Breast epithelium (tissue), 3 donors: ENCODE results near the gene ATRN.

Experiments
- CTCF ChIP-seq, 3 donors: fragments of 450-650 bp; IDR thresholded peaks; one replicate each; pipeline ENCODE4 v1.5.1; 2016 to 2017; ENCODE audit warnings: antibody characterized with exemption in 3 of 3, mild to moderate bottlenecking in 3 of 3, moderate library complexity in 3 of 3
- POLR2AphosphoS5 ChIP-seq, 3 donors: sonication (generic); formaldehyde crosslinking; IDR thresholded peaks; one replicate each; pipeline ENCODE4 v1.6.1; 2017; ENCODE audit warnings: antibody characterized with exemption in 3 of 3

DNA sequence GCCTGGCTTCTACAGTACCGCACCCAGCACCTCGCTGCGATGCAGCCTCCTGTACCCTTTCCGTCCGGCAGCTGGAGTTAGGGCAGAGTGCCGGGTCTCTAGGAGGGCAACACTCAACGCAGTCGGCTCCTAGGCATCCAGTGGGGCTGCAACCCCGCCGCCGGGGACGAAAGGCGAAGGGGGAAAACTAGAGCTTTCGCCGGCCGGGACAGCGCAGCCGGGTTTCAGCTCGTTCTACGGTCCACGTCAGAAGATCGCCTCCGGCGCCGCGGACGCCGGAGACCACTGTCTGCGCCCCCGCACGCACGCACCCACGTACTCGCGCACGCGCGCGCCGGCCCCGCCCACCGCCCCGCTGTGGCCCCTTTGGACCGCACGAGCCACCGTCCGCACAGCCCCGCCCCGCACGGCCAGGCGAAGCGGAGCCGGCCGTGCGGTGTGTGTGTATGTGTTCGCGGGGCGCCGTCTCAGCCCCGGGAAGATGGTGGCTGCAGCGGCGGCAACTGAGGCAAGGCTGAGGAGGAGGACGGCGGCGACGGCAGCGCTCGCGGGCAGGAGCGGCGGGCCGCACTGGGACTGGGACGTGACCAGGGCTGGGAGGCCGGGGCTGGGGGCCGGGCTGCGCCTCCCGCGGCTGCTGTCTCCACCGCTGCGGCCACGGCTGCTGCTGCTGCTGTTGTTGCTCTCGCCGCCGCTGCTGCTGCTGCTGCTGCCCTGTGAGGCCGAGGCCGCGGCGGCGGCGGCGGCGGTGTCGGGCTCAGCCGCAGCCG, at the start of gene ATRN:
- peak; percentile 29 to 42 (median 41) for TF ChIP-seq POLR2AphosphoS5 (IDR thresholded peaks at IDR 0.05)
- TF ChIP-seq CTCF (IDR thresholded peaks at IDR 0.05), result no peak
